Measurements from ENCODE around the gene COPS8.

The COPS8 gene

DNA sequence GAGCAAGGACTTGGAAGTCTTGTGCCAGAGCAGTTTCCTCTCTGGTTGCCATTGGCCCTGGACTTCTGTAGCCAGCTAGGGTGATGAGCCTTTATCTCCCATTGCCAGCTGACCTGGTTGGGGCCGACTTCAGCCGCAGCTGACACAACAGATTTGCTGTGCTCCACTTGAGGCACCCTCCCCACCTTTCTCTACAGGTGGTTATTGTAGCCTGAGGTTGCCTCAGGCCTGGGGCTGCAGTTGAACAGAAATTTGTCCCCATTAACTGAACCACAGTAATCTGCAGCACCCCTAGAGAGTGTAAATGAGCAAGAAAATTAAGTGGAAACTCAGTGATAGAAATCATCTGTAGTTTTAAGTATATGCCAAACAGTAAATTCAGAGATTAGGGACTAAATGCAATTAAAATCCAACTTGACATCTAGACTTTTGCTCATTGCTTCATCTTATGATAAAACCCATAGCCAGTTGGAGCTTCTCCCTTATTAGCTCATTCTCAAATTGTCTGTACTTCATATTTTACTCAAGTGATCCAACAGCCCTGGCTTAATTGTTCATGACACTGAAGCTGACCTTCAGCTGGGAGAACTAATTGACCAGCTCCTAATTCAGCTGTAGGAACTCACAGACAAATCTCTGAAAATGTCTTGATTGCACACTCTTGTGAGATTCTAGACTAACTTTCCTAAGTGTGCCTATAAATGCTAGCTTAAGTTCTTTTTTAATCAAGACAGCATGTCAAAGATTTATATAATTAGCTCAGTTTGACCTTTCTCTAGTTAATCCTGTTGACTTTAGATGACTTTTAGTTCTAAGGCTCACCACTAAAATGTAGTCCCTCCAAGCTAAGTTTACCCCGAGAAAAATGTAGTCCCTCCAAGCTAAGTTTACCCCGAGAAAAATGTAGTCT is 48.9 kb downstream of the COPS8 start:
- no peak for DNase-seq

DNA sequence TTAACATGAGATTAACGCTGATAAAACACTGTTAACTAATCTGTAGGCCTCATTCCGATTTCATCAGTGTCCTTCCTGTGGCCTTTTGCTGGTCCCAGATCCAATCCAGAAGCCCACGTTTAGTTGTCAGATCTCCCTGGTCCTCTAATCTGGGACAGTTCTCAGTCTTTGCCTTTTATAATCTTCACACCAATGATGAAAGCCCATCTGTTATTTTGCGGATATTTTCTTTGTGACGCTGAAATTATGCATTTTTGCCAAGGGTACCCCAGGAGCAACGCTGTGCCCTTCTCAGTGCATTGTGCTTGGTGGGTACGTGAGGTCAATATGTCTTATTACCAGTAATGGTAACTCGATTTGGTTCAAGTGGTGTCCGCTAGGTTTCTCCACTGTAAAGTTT is 51.1 kb downstream of the COPS8 start:
- no peak for DNase-seq

DNA sequence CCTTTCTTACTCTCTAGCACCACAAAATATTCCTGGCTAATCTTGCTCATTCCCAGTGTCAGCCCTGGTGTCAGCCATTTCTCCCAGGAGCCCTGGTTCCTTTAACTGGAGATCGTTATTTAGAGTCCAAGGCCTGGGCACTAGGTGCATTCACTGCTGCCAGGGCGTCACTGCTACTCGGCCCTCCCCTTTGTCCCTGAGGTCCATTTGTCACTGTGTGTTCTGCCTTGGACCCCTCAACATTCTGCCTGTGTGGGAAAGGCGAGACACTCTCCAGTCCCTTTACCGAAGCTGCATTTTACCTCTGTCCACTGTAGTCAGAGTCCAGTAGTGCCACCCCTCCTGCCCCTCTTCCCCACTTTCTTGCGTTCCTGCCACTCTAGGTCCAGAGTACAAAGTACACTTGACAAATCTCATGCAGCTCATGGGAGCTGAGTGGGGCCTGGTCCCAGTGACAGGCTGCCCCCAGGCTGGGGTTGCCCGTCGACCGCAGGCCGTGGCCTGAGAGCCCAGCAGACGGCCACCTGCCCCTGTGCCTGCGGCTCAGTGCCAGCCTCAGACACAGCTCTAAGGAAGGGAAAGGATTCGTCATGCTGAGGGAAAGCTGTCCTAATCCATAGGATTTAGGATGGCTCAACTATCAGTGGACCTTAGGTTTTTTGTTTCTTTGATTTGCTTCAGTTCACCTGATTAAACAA is 52.1 kb downstream of the COPS8 start:
- DNase-seq = no peak

DNA sequence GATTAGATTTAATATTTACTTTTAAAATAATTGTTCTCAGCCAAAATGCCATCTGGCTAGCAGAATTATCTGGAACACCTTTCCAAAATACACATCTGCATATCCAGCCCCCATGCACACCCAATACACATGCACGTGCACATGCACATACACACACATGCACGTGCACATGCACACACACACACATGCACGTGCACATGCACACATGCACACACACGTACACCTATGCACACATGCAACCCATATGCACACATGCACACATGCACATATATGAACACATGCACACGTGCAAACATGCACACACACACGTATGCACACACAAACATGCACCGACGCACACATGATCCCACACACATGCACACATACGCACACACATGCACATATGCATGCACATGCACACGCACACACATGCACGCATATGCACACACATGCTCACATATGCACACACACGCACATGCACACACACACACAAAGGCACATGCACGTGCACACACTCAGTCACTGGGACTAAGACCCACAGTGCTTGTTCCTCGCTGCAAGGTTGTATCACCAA is 53.5 kb downstream of the COPS8 start:
- DNase-seq = no peak

DNA sequence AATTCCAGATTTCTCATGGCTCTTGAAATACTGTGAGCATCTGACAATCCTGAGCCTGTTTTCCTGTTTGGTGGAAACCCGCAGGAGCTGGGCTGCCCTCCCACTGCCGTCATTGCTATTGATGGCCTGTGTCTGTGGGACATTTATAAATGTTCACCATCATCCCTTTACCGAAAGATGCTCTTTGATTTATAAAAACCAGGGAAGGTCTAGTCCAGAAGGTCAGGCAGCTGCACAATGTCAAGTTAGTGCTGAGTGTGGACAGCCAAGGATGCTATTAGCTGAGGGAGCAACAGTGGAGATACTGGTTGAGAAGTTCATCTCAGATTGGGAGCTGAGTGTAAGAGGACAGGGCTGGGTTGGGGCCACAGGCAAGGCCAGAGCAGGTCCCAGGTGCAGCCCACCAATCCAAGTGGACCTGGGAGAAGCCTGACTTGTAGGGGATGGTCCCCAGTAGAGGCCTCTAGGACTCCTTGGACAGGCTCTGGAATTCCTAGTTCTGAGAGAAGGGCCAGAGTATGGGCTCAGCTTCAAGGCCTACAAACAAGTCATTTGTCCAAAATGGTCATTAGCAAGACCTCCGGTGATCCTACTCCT is 55.1 kb downstream of the COPS8 start:
- DNase-seq = no peak

DNA sequence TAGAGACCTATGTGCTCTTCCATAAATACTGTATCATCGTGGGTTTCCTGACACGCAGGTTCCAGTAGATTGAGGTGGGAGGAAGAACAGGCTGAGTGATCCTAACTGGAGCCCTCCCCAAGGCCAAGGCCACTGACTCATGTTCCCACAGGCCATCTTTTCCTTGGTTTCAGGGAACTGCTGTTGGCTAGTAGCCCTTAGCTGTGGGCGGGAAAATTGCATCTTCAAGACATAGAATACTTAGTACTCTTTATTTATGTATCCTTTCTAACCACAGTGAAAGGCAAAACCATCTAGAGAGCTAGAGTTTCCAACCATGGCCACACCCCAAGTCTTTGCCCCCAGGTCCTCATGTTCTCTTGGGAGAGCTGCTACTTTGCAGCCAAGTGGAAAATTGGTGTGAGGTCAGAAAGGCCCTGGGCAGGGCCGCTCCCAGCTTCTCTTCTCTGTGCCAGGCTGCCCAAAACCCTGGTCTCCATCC is 55.9 kb downstream of the COPS8 start:
- DNase-seq = no peak

DNA sequence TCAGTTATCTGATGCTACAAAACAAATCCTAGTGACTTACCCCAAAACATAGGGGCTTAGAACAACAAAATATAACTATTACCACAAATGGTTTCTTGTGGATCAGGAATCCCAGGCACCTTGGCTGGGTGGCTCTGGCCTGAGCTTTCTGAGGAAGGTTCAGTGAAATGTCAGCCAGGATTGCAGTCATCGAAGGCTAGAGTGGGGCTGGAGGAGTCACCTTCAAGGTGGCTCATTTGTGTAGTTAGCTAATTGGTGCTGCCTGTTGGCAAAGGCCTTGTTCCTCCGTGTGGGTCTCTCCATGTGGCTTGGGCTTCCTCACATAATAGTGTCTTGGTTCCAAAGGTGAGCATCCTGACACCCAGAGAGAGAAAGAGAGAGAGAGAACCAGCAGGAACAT is 57.4 kb downstream of the COPS8 start:
- no peak for DNase-seq

DNA sequence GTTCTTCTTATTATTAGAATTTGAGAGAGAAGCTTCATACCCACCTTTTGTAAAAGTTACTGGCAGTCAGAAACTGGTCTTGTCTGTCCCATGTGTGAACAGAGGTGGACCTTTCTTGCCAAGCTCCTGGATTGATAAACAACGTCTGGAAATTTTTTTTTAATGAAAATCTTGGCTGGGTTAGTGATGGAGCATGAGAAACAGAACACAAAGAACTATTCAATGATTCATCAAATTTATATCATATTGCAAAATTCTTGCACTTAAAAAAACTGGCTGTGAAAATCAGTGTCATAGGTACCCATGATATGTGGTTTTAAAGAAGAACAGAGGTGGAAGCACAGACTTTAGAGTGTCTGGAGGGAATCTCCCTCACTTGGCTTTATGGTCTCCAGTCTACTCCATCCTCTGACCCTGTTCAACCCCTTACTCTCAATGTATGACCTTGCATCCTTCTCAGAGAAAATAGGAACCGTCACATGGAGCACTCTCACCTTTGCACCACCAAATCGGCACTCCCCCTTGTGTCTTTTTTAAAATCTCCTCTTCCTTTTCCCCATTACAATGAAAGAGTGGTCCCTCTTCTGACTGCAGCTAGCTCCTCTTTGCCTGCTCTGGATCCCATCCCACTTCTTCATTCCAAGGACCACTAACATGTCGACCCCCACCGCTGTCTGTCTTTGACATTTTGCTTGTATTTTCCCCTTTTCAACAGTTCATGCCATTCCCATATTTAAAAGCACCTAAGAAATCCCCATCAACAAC is 58.2 kb downstream of the COPS8 start:
- DNase-seq = no peak

DNA sequence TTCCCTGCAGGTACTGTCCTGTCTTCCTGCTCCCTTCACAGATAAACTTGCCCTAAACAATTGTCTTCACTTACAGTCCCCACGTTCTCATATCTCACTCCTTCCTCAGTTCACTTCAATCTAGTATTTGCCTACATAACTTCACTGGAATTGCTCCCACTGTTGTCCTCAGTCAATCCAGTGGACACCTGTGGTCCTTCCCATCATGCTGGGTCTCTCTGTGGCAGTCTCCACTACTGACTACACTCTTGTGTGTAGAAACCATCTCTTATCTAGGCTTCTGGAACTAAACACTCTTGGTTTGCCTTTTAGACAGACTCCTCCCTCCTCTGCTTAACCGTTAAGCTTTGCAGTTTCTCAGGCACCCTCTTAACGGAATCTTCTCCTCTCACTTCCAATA is 58.8 kb downstream of the COPS8 start:
- DNase-seq = no peak

DNA sequence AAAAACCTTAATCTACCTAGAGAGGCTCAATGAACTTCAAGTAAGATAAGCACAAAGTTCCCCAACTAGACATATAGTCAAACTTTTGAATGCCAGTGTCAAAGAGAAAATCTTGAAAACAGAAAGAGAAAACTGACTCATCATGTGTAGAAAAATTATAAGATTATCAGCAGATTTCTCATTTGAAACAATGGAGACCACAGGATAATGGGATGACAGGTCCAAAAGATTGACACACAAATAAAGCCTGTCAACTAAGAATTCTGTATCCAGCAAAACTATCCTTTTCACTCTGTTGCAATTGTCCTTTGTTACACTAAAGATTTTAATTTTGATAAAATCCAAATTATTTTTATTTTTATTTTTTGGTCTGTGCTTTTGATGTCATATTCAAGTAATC is 61.6 kb downstream of the COPS8 start:
- DNase-seq = no peak

DNA sequence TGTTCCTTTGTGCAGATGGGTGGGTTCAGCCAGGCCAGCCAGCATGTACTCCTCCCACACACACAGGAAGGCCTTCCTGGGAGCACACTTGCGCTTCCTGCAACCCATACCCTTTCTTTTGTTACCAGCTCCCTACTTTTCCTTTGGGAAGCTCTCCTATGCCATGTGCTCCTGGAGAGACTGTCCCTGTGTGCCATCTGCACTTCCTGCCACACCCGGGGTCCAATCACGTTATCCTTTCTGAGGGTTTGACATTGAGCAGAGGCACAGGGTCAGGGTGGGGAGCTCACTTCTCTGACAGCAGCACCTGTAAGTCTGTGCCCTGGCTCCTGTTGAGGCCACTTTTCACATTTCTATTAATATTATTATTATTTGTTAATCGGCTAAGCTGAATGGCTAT is 62.9 kb downstream of the COPS8 start:
- DNase-seq = no peak

DNA sequence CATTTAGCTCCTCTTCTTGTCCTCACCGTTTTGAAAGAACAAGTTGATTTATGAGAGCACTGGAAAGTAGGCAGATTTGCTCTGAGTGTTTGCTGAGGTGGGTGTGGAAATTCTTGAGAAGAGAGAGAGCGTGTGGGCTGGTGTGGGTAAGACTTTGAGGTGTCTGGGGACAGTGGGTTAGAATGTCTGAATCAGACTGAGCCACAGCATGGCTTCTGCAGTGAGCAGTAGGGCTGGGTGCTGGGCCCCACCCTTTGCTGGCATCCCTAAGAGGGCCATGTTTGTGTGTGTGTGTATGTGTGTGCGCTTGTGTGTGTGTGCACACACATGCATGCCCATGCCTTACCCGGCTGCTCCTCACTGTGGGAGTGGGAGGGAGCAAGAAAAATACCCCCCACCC is 63.7 kb downstream of the COPS8 start:
- no peak for DNase-seq

Data from activated CD4-positive, alpha-beta T cell treated with anti-CD3 and anti-CD28 coated beads for 1 hour (primary cell).